Calu3 (cell line): Measurements from ENCODE around the gene EXOC2. TPM values are rescaled to one million over a fixed set of nuclear protein-coding genes. Genes with fewer than 3 reads are reported as not detected.

ENCODE experiments used
- BruUV-seq: library from RNA; stranded (reverse); fragments of 400-500 nt; replicated peaks from 2 replicates; lab custom pipeline; 2021; lab: Mats Ljungman, UMichigan
- CTCF ChIA-PET: fragments of 300-600 bp; sonication (Branson Sonifier 250); formaldehyde crosslinking; loops from one replicate; lab custom pipeline; 2022; ENCODE audit warnings: antibody characterized with exemption; lab: Charles Lee
- DNase-seq: peaks from one replicate; pipeline ENCODE4 v3.0.0; 2022
- H3K27ac Mint-ChIP-seq: one replicate; pipeline ENCODE4 v1.8.0; 2022; ENCODE audit warnings: mixed read lengths; ENCODE audit not compliant: unreplicated experiment
- H3K27me3 Mint-ChIP-seq: one replicate; pipeline ENCODE4 v1.8.0; 2022; ENCODE audit warnings: mixed read lengths; ENCODE audit not compliant: unreplicated experiment
- H3K36me3 Mint-ChIP-seq: one replicate; pipeline ENCODE4 v1.8.0; 2022; ENCODE audit warnings: mild to moderate bottlenecking, moderate library complexity, mixed read lengths; ENCODE audit not compliant: insufficient read depth, unreplicated experiment
- H3K4me1 Mint-ChIP-seq: one replicate; pipeline ENCODE4 v1.8.0; 2022; ENCODE audit warnings: mild to moderate bottlenecking, low read depth, mixed read lengths; ENCODE audit not compliant: unreplicated experiment
- H3K4me3 Mint-ChIP-seq: one replicate; pipeline ENCODE4 v1.8.0; 2022; ENCODE audit warnings: mild to moderate bottlenecking, low read depth, moderate library complexity, mixed read lengths; ENCODE audit not compliant: unreplicated experiment
- H3K9me3 Mint-ChIP-seq: one replicate; pipeline ENCODE4 v1.8.0; 2022; ENCODE audit warnings: low read depth, mixed read lengths; ENCODE audit not compliant: unreplicated experiment
- CTCF ChIP-seq: fragments of 200-600 bp; IDR thresholded peaks from one replicate; pipeline ENCODE4 v1.8.0; 2022; ENCODE audit warnings: antibody characterized with exemption; ENCODE audit not compliant: unreplicated experiment
- intact Hi-C: fragments of 100-400 bp; cut with micrococcal nuclease; formaldehyde crosslinking; loops from one replicate; pipeline ENCODE4 v1.10.0; 2022; ENCODE audit not compliant: unreplicated experiment
- total RNA-seq: library from RNA; stranded (reverse); gene quantifications from 2 replicates; pipeline ENCODE4 v1.2.3, GENCODE V29; 2022

EXOC2 gene
- total RNA-seq, 1 experiment from 2014 or later = 13.2 TPM

GRCh38 chr6:473356-473755, 219.6 kb downstream of the EXOC2 start:
- no peak for TF ChIP-seq CTCF
- intact Hi-C loops = no loop called here
- DNase-seq = no peak
- H3K4me1 Mint-ChIP-seq = no peaks in the 10 kb centered on the region
- H3K27ac Mint-ChIP-seq = no peak overlapping the region
- CTCF ChIA-PET = no interaction called here
- no peaks in the 10 kb centered on the region for H3K27me3 Mint-ChIP-seq
- no TSS peak for BruUV-seq
- no peaks in the 10 kb centered on the region for H3K9me3 Mint-ChIP-seq
- no peak overlapping the region for H3K4me3 Mint-ChIP-seq
- H3K36me3 Mint-ChIP-seq = peaks cover 5% of the 10 kb centered on the region

- no peak for DNase-seq
- Mint-ChIP-seq H3K27me3 (peaks cover 18% of the 10 kb centered on the region), H3K4me3 (no peak overlapping the region), H3K9me3 (no peaks in the 10 kb centered on the region), H3K27ac (no peak overlapping the region), H3K4me1 (no peaks in the 10 kb centered on the region), H3K36me3 (peaks cover 10% of the 10 kb centered on the region)
- CTCF ChIA-PET = no interaction called here
- intact Hi-C loops = no loop called here
- TF ChIP-seq CTCF = no peak
- no TSS peak for BruUV-seq
Observed at GRCh38 chr6:470901-471448, 222.0 kb downstream of the EXOC2 start.

- H3K36me3 Mint-ChIP-seq = peaks cover 13% of the 10 kb centered on the region
- intact Hi-C loops = no loop called here
- TF ChIP-seq CTCF = no peak
- CTCF ChIA-PET = no interaction called here
- DNase-seq = no peak
- H3K27me3 Mint-ChIP-seq = peaks cover 25% of the 10 kb centered on the region
- H3K9me3 Mint-ChIP-seq = no peaks in the 10 kb centered on the region
- H3K4me3 Mint-ChIP-seq = no peak overlapping the region
- no TSS peak for BruUV-seq
- no peaks in the 10 kb centered on the region for H3K4me1 Mint-ChIP-seq
- no peak overlapping the region for H3K27ac Mint-ChIP-seq
Observed at GRCh38 chr6:470051-470900, 222.7 kb downstream of the EXOC2 start.

- no peaks in the 10 kb centered on the region for H3K9me3 Mint-ChIP-seq
- BruUV-seq = no TSS peak
- H3K27me3 Mint-ChIP-seq = peaks cover 51% of the 10 kb centered on the region
- intact Hi-C loops = no loop called here
- H3K36me3 Mint-ChIP-seq = peaks cover 13% of the 10 kb centered on the region
- CTCF ChIA-PET = no interaction called here
- H3K4me3 Mint-ChIP-seq = no peak overlapping the region
- no peak overlapping the region for H3K27ac Mint-ChIP-seq
- TF ChIP-seq CTCF = no peak
- DNase-seq = no peak
- H3K4me1 Mint-ChIP-seq = no peaks in the 10 kb centered on the region
Observed at GRCh38 chr6:467671-468082, 225.3 kb downstream of the EXOC2 start.
